H1 (cell line): ENCODE measurements around the gene GNB5. TPM values are rescaled to one million over a fixed set of nuclear protein-coding genes. Genes with fewer than 3 reads are reported as not detected.
A peak's percentile ranks its signal among the peaks of the same experiment; 100 is the strongest.

Source experiments
- CHD7 ChIP-seq: fragments of 300-600 bp; sonication (generic); IDR thresholded peaks from 2 replicates; pipeline ENCODE4 v1.7.1; 2012; ENCODE audit warnings: low read length, moderate library complexity, mild to moderate bottlenecking, inconsistent platforms; ENCODE audit not compliant: insufficient replicate concordance
- EGR1 ChIP-seq: IDR thresholded peaks from 2 replicates; pipeline ENCODE4 v1.6.1; 2011; ENCODE audit warnings: low read depth, low read length, borderline replicate concordance
- EP300 ChIP-seq, 2 experiments: IDR thresholded peaks; 1 replicate in 1 of 2; 2 replicates in 1 of 2; pipeline ENCODE4 v1.6.1; 2011 to 2012; ENCODE audit warnings: low read depth in 2 of 2, low read length in 2 of 2, mild to moderate bottlenecking in 2 of 2, borderline replicate concordance in 1 of 2, inconsistent platforms in 1 of 2, moderate library complexity in 1 of 2
- JUND ChIP-seq: IDR thresholded peaks from 2 replicates; pipeline ENCODE4 v1.6.1; 2011; ENCODE audit warnings: mild to moderate bottlenecking, improper control_type of control experiment, low read length
- MAX ChIP-seq: IDR thresholded peaks from 2 replicates; pipeline ENCODE4 v1.6.1; 2012; ENCODE audit warnings: inconsistent platforms
- POLR2A ChIP-seq, 2 experiments: IDR thresholded peaks; 1 replicate in 1 of 2; 2 replicates in 1 of 2; pipeline ENCODE4 v1.6.1; 2011; ENCODE audit warnings: low read depth in 2 of 2, low read length in 2 of 2, mild to moderate bottlenecking in 2 of 2; ENCODE audit errors: control extremely low read depth in 1 of 2
- SIN3A ChIP-seq, 2 experiments: IDR thresholded peaks in 1 of 2; conservative IDR thresholded peaks in 1 of 2; 2 replicates each; pipeline ENCODE4 v1.6.1; 2011 to 2012; ENCODE audit warnings: low read length in 2 of 2, improper control_type of control experiment in 1 of 2, low read depth in 1 of 2, mild to moderate bottlenecking in 1 of 2
- TCF12 ChIP-seq: IDR thresholded peaks from 2 replicates; pipeline ENCODE4 v1.6.1; 2011; ENCODE audit warnings: low read depth, mild to moderate bottlenecking, low read length
- YY1 ChIP-seq: IDR thresholded peaks from 2 replicates; pipeline ENCODE4 v1.6.1; 2011; ENCODE audit warnings: low read depth, mild to moderate bottlenecking, low read length
- polyA plus RNA-seq, 7 experiments: library from polyadenylated mRNA; depleted of rRNA in 3 of 7; stranded (reverse) in 5 of 7; unstranded in 2 of 7; fragments of >200 nt in 5 of 7; fragments of 200-250 nt in 2 of 7; gene quantifications; 1 replicate in 5 of 7; 2 replicates in 1 of 7; 4 replicates in 1 of 7; pipeline versions ENCODE4 v1.2.1 to v1.2.3, GENCODE V29; 2011 to 2013; ENCODE audit warnings: missing spikeins in 2 of 7, mixed read lengths in 2 of 7
- total RNA-seq: library from RNA; stranded (reverse); fragmentation: NEBNext Ultra II Directional; extraction: Animal tissue kit (Norgen Biotek cat#: 25700); gene quantifications from 2 replicates; pipeline ENCODE4 v1.2.1, GENCODE V29; 2021

GNB5 gene
- total and polyA plus RNA-seq, 2 of the 8 experiments (the other 6 are each of a cell fraction or from before 2014, with no cell fraction given): 21.7 to 42.5 TPM

GRCh38 chr15:52179278-52180195, 11.7 kb downstream of the GNB5 start (continued):
- peak in 1 of 2 experiments; percentile 7; a peak in 1 of 4 replicates for TF ChIP-seq SIN3A (conservative IDR thresholded peaks at IDR 0.05 in 1 of 2, IDR thresholded peaks at IDR 0.05 in 1 of 2; ENCODE audit: low read depth in 1 of 2, low read length in 2 of 2)
- TF ChIP-seq EP300 (IDR thresholded peaks at IDR 0.05; ENCODE audit: borderline replicate concordance in 1 of 2, low read depth in 2 of 2, low read length in 2 of 2): no peak; a peak in 1 of 3 replicates
- TF ChIP-seq EGR1: 0 out of 2 replicates have a peak, but pooled peaks have one; percentile 41
- TF ChIP-seq JUND: no peak; the same call in 1 of the 2 replicates
- TF ChIP-seq TCF12: no peak
- TF ChIP-seq YY1: no peak
- TF ChIP-seq CHD7: no peak
- TF ChIP-seq POLR2A (IDR thresholded peaks at IDR 0.05; ENCODE audit: control extremely low read depth in 1 of 2, low read depth in 2 of 2, low read length in 2 of 2): peak; percentile 79 to 87
- peak; percentile 64 for TF ChIP-seq MAX
